HK-2 (cell line): ENCODE measurements around the gene XAF1.
"Not testable (repeated sequence)": the region's sequence is repeated elsewhere in the genome, so short reads cannot be mapped to it uniquely, and the experiment has no call there.

ENCODE experiments used
- DNase-seq: peaks from one replicate; pipeline ENCODE4 v3.0.0-alpha.2; 2018; ENCODE audit not compliant: unreplicated experiment

Gene XAF1

DNA sequence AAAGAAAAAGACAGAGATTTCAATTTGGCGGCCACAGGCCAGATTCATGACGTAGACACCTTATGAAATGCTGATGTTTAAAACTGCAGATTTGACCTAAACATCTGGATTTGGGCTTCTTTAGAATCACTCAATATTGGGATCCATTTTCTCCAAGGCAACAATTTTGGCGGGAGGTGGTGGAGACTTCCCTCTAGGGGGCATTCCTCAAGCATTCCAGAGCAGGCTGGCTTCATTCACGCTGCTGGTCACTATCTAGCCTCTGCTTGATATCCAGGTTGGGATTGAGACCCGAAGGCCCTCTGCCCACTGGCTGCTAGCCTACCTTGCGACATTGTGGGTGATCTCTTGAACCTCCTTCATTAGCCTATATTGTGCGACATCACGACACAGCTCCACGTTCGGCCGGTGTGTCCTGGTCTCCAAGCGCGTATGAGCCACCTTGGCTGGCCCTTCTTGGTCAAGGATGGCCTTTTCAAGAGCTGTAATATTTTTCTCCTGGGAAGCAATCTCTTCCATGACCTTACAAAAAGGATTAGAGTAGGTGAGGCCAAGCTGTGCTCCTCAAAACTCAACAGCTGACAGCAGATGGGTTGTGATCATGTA lies 44.7 kb downstream of the XAF1 start:
- DNase-seq = no peak

DNA sequence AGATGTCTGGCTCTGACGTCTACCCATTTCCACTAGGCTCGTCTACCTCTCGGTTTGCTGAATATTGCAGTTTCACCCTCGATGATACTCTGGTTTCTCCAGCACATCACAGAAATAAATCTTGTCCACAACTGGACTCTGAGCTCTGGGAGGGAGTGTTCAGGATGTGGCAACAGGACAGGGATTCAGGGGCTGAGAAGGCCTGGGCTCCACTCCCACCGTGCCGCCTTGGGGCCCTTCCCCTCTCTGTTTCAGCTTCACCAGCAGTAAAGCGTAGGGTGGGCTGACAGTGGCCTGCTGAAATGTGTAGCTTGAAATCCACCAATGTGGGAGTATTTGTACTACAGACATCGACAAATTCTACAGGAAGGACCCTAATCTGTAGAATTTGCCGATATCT lies 55.7 kb downstream of the XAF1 start:
- DNase-seq = no peak

GRCh38 chr17:6812295-6812694 lies 56.4 kb downstream of the XAF1 start:
- DNase-seq = no peak

DNA sequence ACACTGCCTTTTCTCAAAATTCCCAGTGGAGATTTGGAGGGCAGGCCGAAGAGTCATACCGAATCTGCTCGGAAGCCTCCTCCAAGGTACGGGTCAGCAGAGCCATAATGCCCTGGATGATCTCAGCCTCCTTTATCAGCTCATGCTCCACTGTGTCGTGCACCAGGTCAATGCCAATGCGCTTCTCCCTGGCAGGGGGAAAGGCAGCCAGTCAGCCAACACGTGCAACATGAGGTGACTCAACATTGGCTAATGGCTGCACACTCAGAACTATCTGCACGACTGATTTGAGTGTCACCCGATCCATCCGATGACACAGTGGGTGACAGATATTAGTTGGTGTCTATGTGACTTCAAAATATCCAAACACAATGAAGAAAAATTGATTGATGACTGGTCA lies 59.9 kb downstream of the XAF1 start:
- no peak for DNase-seq

GRCh38 chr17:6816368-6816767 lies 60.5 kb downstream of the XAF1 start:
- DNase-seq = not testable (repeated sequence)

GRCh38 chr17:6818938-6819337 lies 63.1 kb downstream of the XAF1 start:
- DNase-seq = no peak

GRCh38 chr17:6823011-6823442 lies 67.2 kb downstream of the XAF1 start:
- DNase-seq = no peak
